Esophagus squamous epithelium (tissue), 5 donors: Measurements from ENCODE around the gene SLC4A7. TPM values are rescaled to one million over a fixed set of nuclear protein-coding genes. Genes with fewer than 3 reads are reported as not detected.
"Not testable (repeated sequence)": the region's sequence is repeated elsewhere in the genome, so short reads cannot be mapped to it uniquely, and the experiment has no call there.

Experiments
- DNase-seq: peaks from one replicate; lab custom pipeline; 2025; lab: John Stamatoyannopoulos, UW
- H3K27ac ChIP-seq, 4 donors: fragments of 200-600 bp; sonication (generic); one replicate each; pipeline ENCODE4 v1.5.1; 2016 to 2019; ENCODE audit warnings: mild to moderate bottlenecking in 1 of 4
- H3K27me3 ChIP-seq, 4 donors: fragments of 200-600 bp; sonication (generic); 1 replicate in 3 of 4; 2 replicates in 1 of 4; pipeline versions ENCODE4 v1.5.1 to v1.6.0; 2017 to 2021; ENCODE audit warnings: antibody characterized with exemption in 1 of 4
- H3K36me3 ChIP-seq, 3 donors: fragments of 200-600 bp; sonication (generic); one replicate each; pipeline ENCODE4 v1.5.1; 2016 to 2019
- H3K4me1 ChIP-seq, 3 donors: fragments of 200-600 bp; sonication (generic); one replicate each; pipeline ENCODE4 v1.5.1; 2017 to 2019
- H3K4me3 ChIP-seq, 4 donors: fragments of 200-600 bp; sonication (generic); 1 replicate in 3 of 4; 2 replicates in 1 of 4; pipeline ENCODE4 v1.5.1; 2016 to 2019; ENCODE audit warnings: mild to moderate bottlenecking in 2 of 4, moderate library complexity in 1 of 4
- H3K9me3 ChIP-seq, 3 donors: fragments of 200-600 bp; sonication (generic); one replicate each; pipeline ENCODE4 v1.5.1; 2016 to 2019
- CTCF ChIP-seq, 6 experiments: fragments of 450-650 bp in 4 of 6; fragments of 200-600 bp in 2 of 6; sonication (generic) in 2 of 6; IDR thresholded peaks; one replicate each; pipeline ENCODE4 v1.5.1; 2016 to 2019; ENCODE audit warnings: antibody characterized with exemption in 6 of 6, mild to moderate bottlenecking in 4 of 6, moderate library complexity in 4 of 6
- POLR2A ChIP-seq, 4 donors: fragments of 450-650 bp; IDR thresholded peaks; one replicate each; pipeline ENCODE4 v1.6.1; 2017; ENCODE audit warnings: antibody characterized with exemption in 4 of 4, mild to moderate bottlenecking in 4 of 4, moderate library complexity in 3 of 4
- WGBS, 2 donors: methylation state at CpG; one replicate each; pipeline ENCODE4 v1.1.5; 2018; 5-methylcytosine and 5-hydroxymethylcytosine counted together
- intact Hi-C: fragments of 100-400 bp; cut with DNase I; formaldehyde crosslinking; loops from one replicate; pipeline ENCODE4 v1.15.0; 2022
- total RNA-seq, 4 donors: library from RNA; depleted of rRNA; stranded (reverse); fragments of >200 nt; gene quantifications; one replicate each; pipeline ENCODE4 v1.1.0, GENCODE V29; 2016
- donor health status: DM: yes; HTN: yes; CAD: no.

SLC4A7 gene
- total RNA-seq, 4 donors from 2014 or later = 17.2 to 50.4 (median 30.5) TPM

DNA sequence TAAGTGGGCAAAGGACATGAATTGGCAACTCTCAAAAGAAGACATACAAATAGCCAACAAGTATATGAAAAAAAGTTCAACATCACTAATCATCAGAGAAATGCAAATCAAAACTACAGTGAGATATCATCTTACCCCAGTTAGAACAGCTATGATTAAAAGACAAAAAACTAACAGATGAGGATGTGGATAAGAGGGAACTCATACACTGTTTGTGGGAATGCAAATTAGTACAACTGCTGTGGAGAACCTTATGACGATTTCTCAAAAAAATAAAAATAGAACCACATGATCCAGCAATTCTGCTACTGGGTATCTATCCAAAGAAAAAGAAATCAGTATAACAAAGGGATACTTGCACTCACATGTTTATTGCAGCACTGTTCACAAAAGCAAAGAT, 143.7 kb downstream of the SLC4A7 start:
- WGBS, 2 donors = 31 to 41% methylated on average over 1 of the region's 1 CpG
- intact Hi-C loops = no loop called here
- no peak for DNase-seq
- H3K36me3 ChIP-seq = no peaks in the 10 kb centered on the region
- no peaks in the 10 kb centered on the region for H3K27me3 ChIP-seq
- no peak overlapping the region for H3K4me3 ChIP-seq
- H3K9me3 ChIP-seq = no peaks in the 10 kb centered on the region
- H3K27ac ChIP-seq = no peak overlapping the region
- H3K4me1 ChIP-seq = peaks cover 0 to 9% (median 0%) of the 10 kb centered on the region in 3 donors
- no peak for TF ChIP-seq CTCF (IDR thresholded peaks at IDR 0.05)
- no peak for TF ChIP-seq POLR2A (IDR thresholded peaks at IDR 0.05)

DNA sequence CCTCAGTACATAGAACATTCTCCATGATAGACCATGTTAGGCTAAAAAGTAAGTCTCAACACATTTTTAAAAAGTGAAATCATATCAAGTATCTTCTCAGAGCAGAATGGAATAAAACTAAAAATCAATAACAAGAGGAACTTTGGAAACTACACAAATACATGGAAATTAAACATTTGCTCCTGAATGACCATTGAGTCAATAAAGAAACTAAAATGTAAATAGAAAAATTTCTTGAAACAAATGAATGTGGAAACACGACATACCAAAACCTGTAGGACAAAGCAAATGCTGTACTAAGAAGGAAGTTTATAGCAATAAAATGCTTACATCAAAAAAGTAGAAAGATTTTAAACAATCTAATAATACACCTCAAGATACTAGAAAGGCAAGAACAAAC, 148.6 kb downstream of the SLC4A7 start:
- H3K9me3 ChIP-seq = no peaks in the 10 kb centered on the region
- no peaks in the 10 kb centered on the region for H3K4me1 ChIP-seq
- intact Hi-C loops = no loop called here
- no peaks in the 10 kb centered on the region for H3K27me3 ChIP-seq
- no peak overlapping the region for H3K27ac ChIP-seq
- H3K36me3 ChIP-seq = no peaks in the 10 kb centered on the region
- no peak for DNase-seq
- H3K4me3 ChIP-seq = no peak overlapping the region
- 55 to 80% methylated on average over 1 of the region's 1 CpG for WGBS, 2 donors
- TF ChIP-seq POLR2A (IDR thresholded peaks at IDR 0.05) (no peak), CTCF (IDR thresholded peaks at IDR 0.05) (no peak)

GRCh38 chr3:27333843-27334242, 150.3 kb downstream of the SLC4A7 start:
- peaks cover 0 to 4% (median 0%) of the 10 kb centered on the region in 3 donors for H3K9me3 ChIP-seq
- H3K4me1 ChIP-seq = no peaks in the 10 kb centered on the region
- H3K27me3 ChIP-seq = no peaks in the 10 kb centered on the region
- no peak overlapping the region for H3K4me3 ChIP-seq
- no peaks in the 10 kb centered on the region for H3K36me3 ChIP-seq
- TF ChIP-seq CTCF (IDR thresholded peaks at IDR 0.05) (no peak), POLR2A (IDR thresholded peaks at IDR 0.05) (no peak)
- no peak overlapping the region for H3K27ac ChIP-seq
- intact Hi-C loops = no loop called here
- no peak for DNase-seq

- DNase-seq, H3K36me3 ChIP-seq, H3K27me3 ChIP-seq, intact Hi-C loops, H3K4me3 ChIP-seq, H3K9me3 ChIP-seq, H3K27ac ChIP-seq: not testable (repeated sequence)
- WGBS, 2 donors = 95 to 100% methylated on average over 3 to 4 of the region's 4 CpGs
- H3K4me1 ChIP-seq = peaks cover 0 to 21% (median 8%) of the 10 kb centered on the region in 3 donors
Measured at GRCh38 chr3:27328982-27329762, 155.0 kb downstream of the SLC4A7 start.

- no peaks in the 10 kb centered on the region for H3K36me3 ChIP-seq
- H3K9me3 ChIP-seq = peaks cover 0 to 9% (median 0%) of the 10 kb centered on the region in 3 donors
- no peaks in the 10 kb centered on the region for H3K27me3 ChIP-seq
- WGBS, 2 donors = 51 to 73% methylated on average over 8 of the region's 8 CpGs
- intact Hi-C loops = no loop called here
- H3K27ac ChIP-seq = peak overlapping the region in 3 of 4 donors; percentile 61 to 71 (median 67)
- peaks cover 0 to 21% (median 8%) of the 10 kb centered on the region in 3 donors for H3K4me1 ChIP-seq
- no peak overlapping the region for H3K4me3 ChIP-seq
- no peak for DNase-seq
- no peak for TF ChIP-seq POLR2A (IDR thresholded peaks at IDR 0.05)
- no peak for TF ChIP-seq CTCF (IDR thresholded peaks at IDR 0.05)
Measured at GRCh38 chr3:27326629-27327545, 157.3 kb downstream of the SLC4A7 start.
